HEK293 (cell line): ENCODE data around the gene USP32.

ENCODE experiments used
- CTCF ChIA-PET: fragments of 350-600 bp; formaldehyde crosslinking; extraction: SDS; loops from one replicate; lab custom pipeline; 2021; ENCODE audit warnings: antibody characterized with exemption; lab: Yijun Ruan, JAX
- POLR2A ChIA-PET: fragments of 300-600 bp; formaldehyde crosslinking; extraction: SDS; loops from one replicate; lab custom pipeline; 2020; ENCODE audit warnings: antibody characterized with exemption, inconsistent platforms; lab: Yijun Ruan, JAX
- H3K27ac ChIP-seq: fragments of 200-500 bp; sonication (Bioruptor generic); 2 replicates; pipeline ENCODE4 v1.5.1; 2014; ENCODE audit warnings: low read depth, low read length, control low read depth, inconsistent platforms; ENCODE audit errors: extremely low read depth
- H3K36me3 ChIP-seq, 2 experiments: fragments of 200-500 bp in 1 of 2; sonication (Bioruptor generic) in 1 of 2; 1 replicate in 1 of 2; 2 replicates in 1 of 2; pipeline ENCODE4 v1.5.1; 2014 to 2017; ENCODE audit warnings: inconsistent platforms in 2 of 2, low read length in 2 of 2; ENCODE audit not compliant: control insufficient read depth in 2 of 2, insufficient read depth in 1 of 2
- H3K4me1 ChIP-seq: fragments of 200-500 bp; sonication (Bioruptor generic); 2 replicates; pipeline ENCODE4 v1.5.1; 2014; ENCODE audit warnings: mild to moderate bottlenecking, low read length, inconsistent platforms; ENCODE audit not compliant: control insufficient read depth, insufficient read depth
- H3K4me3 ChIP-seq: 2 replicates; pipeline ENCODE4 v1.5.1; 2011; ENCODE audit warnings: low read depth, mild to moderate bottlenecking, control low read depth, low read length, moderate library complexity
- H3K9me3 ChIP-seq: fragments of 200-500 bp; sonication (Bioruptor generic); 2 replicates; pipeline ENCODE4 v1.5.1; 2014; ENCODE audit warnings: low read depth, low read length, inconsistent platforms; ENCODE audit not compliant: control insufficient read depth, insufficient read depth
- AEBP2 ChIP-seq: fragments of 450-650 bp; formaldehyde crosslinking; IDR thresholded peaks from 2 replicates; pipeline ENCODE4 v1.5.1; 2016; ENCODE audit warnings: missing biosample characterization, missing genetic modification characterization, borderline replicate concordance
- ELK4 ChIP-seq: IDR thresholded peaks from 2 replicates; pipeline ENCODE4 v1.6.1; 2011; ENCODE audit warnings: mild to moderate bottlenecking, low read depth, low read length, borderline replicate concordance
- IKZF3 ChIP-seq: fragments of 450-650 bp; IDR thresholded peaks from 2 replicates; pipeline ENCODE4 v1.5.0; 2018; ENCODE audit warnings: missing biosample characterization, mild to moderate bottlenecking, missing genetic modification characterization, moderate library complexity
- KLF16 ChIP-seq: fragments of 450-650 bp; formaldehyde crosslinking; IDR thresholded peaks from 2 replicates; pipeline ENCODE4 v1.5.1; 2017; ENCODE audit warnings: missing biosample characterization, missing genetic modification characterization
- OSR2 ChIP-seq: fragments of 450-650 bp; formaldehyde crosslinking; IDR thresholded peaks from 2 replicates; pipeline ENCODE4 v1.5.1; 2016; ENCODE audit warnings: missing biosample characterization, missing genetic modification characterization
- PRDM2 ChIP-seq: fragments of 450-650 bp; formaldehyde crosslinking; IDR thresholded peaks from 2 replicates; pipeline ENCODE4 v1.5.1; 2016; ENCODE audit warnings: missing biosample characterization, missing genetic modification characterization, borderline replicate concordance
- ZNF2 ChIP-seq: fragments of 450-650 bp; formaldehyde crosslinking; IDR thresholded peaks from 2 replicates; pipeline ENCODE4 v1.5.1; 2016; ENCODE audit warnings: missing biosample characterization, missing genetic modification characterization
- ZNF221 ChIP-seq: fragments of 450-650 bp; formaldehyde crosslinking; IDR thresholded peaks from 2 replicates; pipeline ENCODE4 v1.5.1; 2017; ENCODE audit warnings: missing biosample characterization, missing genetic modification characterization, borderline replicate concordance
- ZNF292 ChIP-seq: fragments of 450-650 bp; formaldehyde crosslinking; IDR thresholded peaks from 2 replicates; pipeline ENCODE4 v1.5.1; 2016; ENCODE audit warnings: low read depth, missing biosample characterization, missing genetic modification characterization, borderline replicate concordance
- ZNF354C ChIP-seq: fragments of 450-650 bp; formaldehyde crosslinking; IDR thresholded peaks from 2 replicates; pipeline ENCODE4 v1.5.1; 2016; ENCODE audit warnings: missing biosample characterization, missing genetic modification characterization, low read depth, borderline replicate concordance
- ZNF362 ChIP-seq: fragments of 450-650 bp; formaldehyde crosslinking; IDR thresholded peaks from 2 replicates; pipeline ENCODE4 v1.5.1; 2016; ENCODE audit warnings: missing biosample characterization, missing genetic modification characterization
- ZNF623 ChIP-seq: fragments of 450-650 bp; formaldehyde crosslinking; IDR thresholded peaks from 2 replicates; pipeline ENCODE4 v1.5.1; 2016; ENCODE audit warnings: missing biosample characterization, missing genetic modification characterization
- ZNF664 ChIP-seq: fragments of 450-650 bp; formaldehyde crosslinking; IDR thresholded peaks from 2 replicates; pipeline ENCODE4 v1.5.1; 2016; ENCODE audit warnings: missing biosample characterization, missing genetic modification characterization
- ZNF677 ChIP-seq: fragments of 450-650 bp; IDR thresholded peaks from 2 replicates; pipeline ENCODE4 v1.5.0; 2018; ENCODE audit warnings: missing biosample characterization, mild to moderate bottlenecking, missing genetic modification characterization, moderate library complexity
- ZNF777 ChIP-seq: fragments of 450-650 bp; formaldehyde crosslinking; IDR thresholded peaks from 2 replicates; pipeline ENCODE4 v1.5.1; 2017; ENCODE audit warnings: missing biosample characterization, missing genetic modification characterization, borderline replicate concordance
- ZSCAN5A ChIP-seq: fragments of 450-650 bp; formaldehyde crosslinking; IDR thresholded peaks from 2 replicates; pipeline ENCODE4 v1.5.1; 2016; ENCODE audit warnings: missing biosample characterization, missing genetic modification characterization

USP32 gene

GRCh38 chr17:60330731-60331130 lies 61.2 kb downstream of the USP32 start:
- TF ChIP-seq ZNF664 (no peak), ZNF354C (tag by site-specific recombination) (no peak), PRDM2 (tag by site-specific recombination) (no peak)
- Histone ChIP-seq H3K9me3 (no peaks in the 10 kb centered on the region), H3K36me3 (peaks cover 0 to 8% of the 10 kb centered on the region in 2 experiments; a peak in 2 of 3 replicates), H3K4me1 (peaks cover 12% of the 10 kb centered on the region), H3K4me3 (no peak overlapping the region), H3K27ac (no peak overlapping the region)
- CTCF ChIA-PET, result interaction anchor here (0.6 kb wide), 1 partner anchor 19 kb away, joined by 3 read pairs; no protein-coding TSS in a partner anchor
- POLR2A ChIA-PET, result no interaction called here

GRCh38 chr17:60328679-60329078 lies 63.3 kb downstream of the USP32 start:
- no peak overlapping the region for H3K27ac ChIP-seq
- TF ChIP-seq AEBP2 (no peak), ZNF623 (tag by site-specific recombination) (no peak), ELK4 (no peak), ZNF292 (tag by site-specific recombination) (no peak), ZNF362 (tag by site-specific recombination) (no peak), ZNF221 (tag by site-specific recombination) (no peak), OSR2 (no peak), KLF16 (tag by site-specific recombination) (no peak), ZNF2 (tag by site-specific recombination) (no peak), ZSCAN5A (no peak), IKZF3 (tag by site-specific recombination) (no peak), ZNF677 (tag by site-specific recombination) (no peak), ZNF777 (tag by site-specific recombination) (no peak)
- no peak overlapping the region for H3K4me3 ChIP-seq
- POLR2A ChIA-PET, result interaction anchor here (0.6 kb wide), 1 partner anchor 63 kb away, joined by 3 read pairs; the partner anchor contains the start of gene USP32
- peaks cover 0 to 8% of the 10 kb centered on the region in 2 experiments; a peak in 2 of 3 replicates for H3K36me3 ChIP-seq
- H3K4me1 ChIP-seq, result peaks cover 7% of the 10 kb centered on the region
- CTCF ChIA-PET, result no interaction called here
- H3K9me3 ChIP-seq, result no peaks in the 10 kb centered on the region
